Skeletal muscle cell (primary cell): ENCODE measurements around the gene HIVEP3.

Experiments used
- DNase-seq: peaks from one replicate; pipeline ENCODE4 v3.0.0-alpha.2; 2010; ENCODE audit warnings: low read depth
- H3K4me3 ChIP-seq: 2 replicates; pipeline ENCODE4 v1.5.1; 2011; ENCODE audit warnings: low read depth, mild to moderate bottlenecking, control low read depth, low read length, moderate library complexity

The HIVEP3 gene

GRCh38 chr1:41898191-41898713 is 20.5 kb downstream of the HIVEP3 start:
- DNase-seq: no peak

DNA sequence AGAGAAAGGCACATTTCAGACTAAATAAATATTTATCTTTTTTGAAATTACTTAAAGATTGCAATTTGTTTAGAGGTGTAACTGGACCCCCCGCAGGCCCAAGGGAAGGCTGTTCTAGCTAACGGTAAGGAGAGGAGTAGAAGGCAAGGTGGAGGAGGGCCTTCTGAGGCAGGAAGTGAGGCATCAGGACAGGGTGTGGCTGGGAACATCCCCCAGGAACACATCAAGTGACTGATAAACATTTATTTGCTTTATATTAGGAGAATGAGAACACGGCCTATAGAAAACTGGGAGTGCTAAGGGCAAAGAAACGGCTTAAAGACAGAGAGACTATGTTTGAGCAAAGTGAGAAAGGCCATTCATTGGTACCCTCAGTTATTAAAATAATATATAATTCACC is 23.2 kb downstream of the HIVEP3 start:
- no peak overlapping the region for H3K4me3 ChIP-seq
- DNase-seq: no peak

More at GRCh38 chr1:41898191-41898713, 20.5 kb downstream of the HIVEP3 start:
- H3K4me3 ChIP-seq: no peak overlapping the region

GRCh38 chr1:41894808-41895483 is 23.8 kb downstream of the HIVEP3 start:
- no peak for DNase-seq
- no peak overlapping the region for H3K4me3 ChIP-seq

- no peak overlapping the region for H3K4me3 ChIP-seq
- DNase-seq: no peak
These were observed 24.5 kb downstream of the HIVEP3 start for GRCh38 chr1:41894101-41894807.

DNA sequence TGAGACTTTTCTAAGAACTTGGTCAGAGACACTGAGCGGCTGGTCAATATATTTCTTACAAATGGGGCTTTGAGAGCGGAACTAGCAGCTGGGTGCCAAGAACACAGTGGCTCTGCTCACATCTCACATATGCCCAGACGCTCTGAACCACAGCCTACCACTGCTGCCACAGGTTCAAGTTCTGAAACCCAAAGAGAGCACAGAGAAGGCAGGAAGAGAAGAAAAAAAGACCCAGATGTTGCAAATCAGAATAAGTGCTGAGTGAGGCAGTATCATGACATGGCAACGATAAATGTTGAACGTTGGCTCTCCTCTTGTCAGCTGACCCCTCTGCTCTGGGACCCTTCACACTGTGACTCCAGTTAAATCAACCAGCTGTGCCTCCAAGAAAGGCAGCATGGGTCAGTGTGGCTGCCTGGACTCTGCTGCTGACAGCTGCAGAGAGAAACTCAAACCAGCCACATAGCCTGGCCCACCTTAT is 26.4 kb downstream of the HIVEP3 start:
- no peak for DNase-seq
- H3K4me3 ChIP-seq: no peak overlapping the region

DNA sequence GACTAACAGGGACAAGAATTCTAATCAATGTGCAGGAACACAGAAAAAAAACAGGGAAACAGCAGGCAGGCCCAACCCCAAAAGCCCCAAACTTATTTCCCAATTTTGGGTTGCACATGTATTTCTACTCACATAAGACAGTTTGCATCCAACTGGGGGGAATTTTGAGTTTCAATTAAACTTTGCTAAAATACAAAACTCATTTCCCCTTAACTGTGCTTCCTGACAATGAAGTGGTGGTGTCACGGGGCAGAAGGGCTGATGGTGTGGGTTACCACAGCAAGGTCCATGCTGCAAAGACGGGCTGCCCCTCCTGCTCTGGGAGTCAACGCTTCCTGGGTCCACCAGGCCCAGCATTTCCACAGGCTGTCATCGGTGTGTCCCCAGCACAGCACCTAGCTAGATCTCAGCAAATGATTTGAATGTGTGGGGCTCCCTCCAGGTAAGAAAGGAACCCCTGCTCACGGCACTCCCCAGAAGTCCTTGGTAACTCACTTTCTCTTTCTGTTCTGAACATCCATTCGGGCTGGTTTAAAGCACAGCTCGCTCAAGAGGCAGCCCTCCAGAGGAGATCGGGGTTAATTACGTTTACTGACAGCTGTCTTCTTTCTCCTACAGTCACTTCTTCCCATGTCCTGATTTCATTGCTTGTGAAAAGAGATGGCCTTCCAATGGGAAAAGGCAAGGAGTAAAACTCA is 27.4 kb downstream of the HIVEP3 start:
- DNase-seq: no peak
- no peak overlapping the region for H3K4me3 ChIP-seq

- H3K4me3 ChIP-seq: no peak overlapping the region
- DNase-seq: no peak
These were observed 27.9 kb downstream of the HIVEP3 start for GRCh38 chr1:41890825-41891198.

- DNase-seq: no peak
- no peak overlapping the region for H3K4me3 ChIP-seq
These were observed 29.0 kb downstream of the HIVEP3 start for GRCh38 chr1:41889506-41890414.

DNA sequence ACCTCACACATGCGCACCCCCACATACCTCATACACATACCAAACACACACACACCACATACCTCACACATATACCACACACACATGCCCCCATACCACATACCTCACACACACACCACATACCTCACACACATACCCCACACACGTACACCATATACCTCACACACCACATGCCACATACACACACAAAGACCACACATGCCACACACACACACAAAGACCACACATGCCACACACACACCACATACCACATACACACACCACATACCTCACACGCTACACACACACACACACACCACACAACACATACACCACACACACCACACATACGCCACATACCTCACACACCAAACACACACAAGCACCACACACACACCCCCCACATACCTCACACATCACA is 30.0 kb downstream of the HIVEP3 start:
- no peak for DNase-seq
- no peak overlapping the region for H3K4me3 ChIP-seq

DNA sequence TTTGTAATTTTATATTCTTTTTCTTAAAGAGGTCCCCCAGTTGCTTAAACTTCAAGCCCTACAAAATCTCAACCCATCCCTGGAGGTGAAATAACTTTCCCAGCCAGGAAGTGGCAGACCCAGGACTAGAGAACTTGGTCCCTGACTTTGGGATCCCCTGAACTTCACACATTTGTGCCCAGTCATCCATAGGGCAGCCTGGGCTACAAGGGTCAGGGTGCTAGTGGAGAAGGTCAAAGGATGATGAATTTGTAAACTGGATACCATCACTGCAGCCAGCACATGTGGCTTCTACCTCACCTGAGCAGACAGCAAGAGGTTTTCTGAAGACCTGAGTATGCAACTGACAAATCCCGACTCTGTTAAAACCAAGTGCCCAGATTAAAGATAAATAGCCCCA is 31.4 kb downstream of the HIVEP3 start:
- no peak for DNase-seq
- H3K4me3 ChIP-seq: no peak overlapping the region

DNA sequence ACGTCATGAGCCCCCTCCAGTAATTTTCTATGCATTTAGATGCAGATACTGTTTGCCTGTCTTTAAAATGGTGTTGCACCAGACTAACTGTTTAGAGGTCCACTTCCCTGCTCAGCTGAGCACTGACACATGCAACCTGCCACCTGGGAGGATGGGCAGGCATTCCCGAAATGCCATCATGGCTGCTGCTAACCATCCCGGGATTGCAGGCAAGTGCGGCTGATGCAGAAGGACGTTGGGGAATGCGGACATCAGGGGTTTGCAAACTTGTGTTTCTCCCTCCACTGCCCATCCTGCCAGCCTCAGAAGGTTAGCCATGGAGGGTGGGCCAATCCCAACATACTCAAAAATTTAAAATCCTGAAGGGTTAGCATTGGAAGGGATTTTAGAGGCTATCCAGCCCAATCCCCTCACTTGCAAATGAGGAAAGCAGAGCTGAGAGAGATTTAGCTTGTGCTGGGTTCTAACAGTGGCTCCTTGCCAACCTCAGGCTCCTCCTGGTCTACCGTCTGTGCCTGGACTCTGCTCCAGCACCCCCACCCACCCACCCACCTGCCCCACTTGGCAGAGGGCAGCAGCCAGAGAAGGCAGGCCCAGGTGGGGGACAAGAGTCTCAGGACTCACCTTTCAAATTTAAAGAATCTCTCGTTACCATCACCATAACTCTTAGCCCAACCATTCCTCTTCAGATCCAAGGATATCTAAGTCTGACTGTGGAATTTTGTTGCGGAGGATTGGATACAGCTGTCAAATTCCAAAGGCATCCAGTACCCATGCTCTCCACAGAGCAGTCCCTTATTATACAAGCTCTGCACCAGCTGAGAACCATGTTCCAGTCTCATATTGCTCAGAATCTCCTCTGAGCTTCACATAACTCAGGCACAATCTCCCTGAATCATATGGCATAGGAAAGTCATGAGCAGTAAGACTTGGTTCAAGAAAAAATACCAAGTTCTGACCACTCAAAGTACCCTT is 34.2 kb downstream of the HIVEP3 start:
- no peak overlapping the region for H3K4me3 ChIP-seq
- DNase-seq: no peak

DNA sequence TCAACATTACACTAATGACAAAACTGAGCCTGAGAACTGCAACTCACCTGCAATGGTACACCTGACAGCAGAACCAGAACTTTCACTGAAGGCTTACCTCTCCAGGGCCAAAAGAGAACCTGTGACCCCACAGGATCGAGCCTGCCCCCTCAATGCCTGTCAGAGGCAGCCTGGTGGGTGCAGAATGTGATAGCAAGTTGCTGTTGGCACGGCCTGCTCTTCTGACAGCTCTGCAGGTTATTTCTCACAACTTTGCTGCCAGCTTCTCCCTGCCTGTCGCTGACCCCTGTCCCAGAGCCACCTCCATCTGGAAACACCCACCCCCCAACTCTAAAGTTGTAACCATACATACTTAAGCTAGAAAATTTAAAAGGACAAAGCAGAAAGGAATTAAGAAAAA is 35.2 kb downstream of the HIVEP3 start:
- DNase-seq: no peak
- H3K4me3 ChIP-seq: no peak overlapping the region

GRCh38 chr1:41882486-41882885 is 36.2 kb downstream of the HIVEP3 start:
- no peak overlapping the region for H3K4me3 ChIP-seq
- no peak for DNase-seq

- no peak overlapping the region for H3K4me3 ChIP-seq
- DNase-seq: no peak
These were observed 36.6 kb downstream of the HIVEP3 start for GRCh38 chr1:41882068-41882477.

DNA sequence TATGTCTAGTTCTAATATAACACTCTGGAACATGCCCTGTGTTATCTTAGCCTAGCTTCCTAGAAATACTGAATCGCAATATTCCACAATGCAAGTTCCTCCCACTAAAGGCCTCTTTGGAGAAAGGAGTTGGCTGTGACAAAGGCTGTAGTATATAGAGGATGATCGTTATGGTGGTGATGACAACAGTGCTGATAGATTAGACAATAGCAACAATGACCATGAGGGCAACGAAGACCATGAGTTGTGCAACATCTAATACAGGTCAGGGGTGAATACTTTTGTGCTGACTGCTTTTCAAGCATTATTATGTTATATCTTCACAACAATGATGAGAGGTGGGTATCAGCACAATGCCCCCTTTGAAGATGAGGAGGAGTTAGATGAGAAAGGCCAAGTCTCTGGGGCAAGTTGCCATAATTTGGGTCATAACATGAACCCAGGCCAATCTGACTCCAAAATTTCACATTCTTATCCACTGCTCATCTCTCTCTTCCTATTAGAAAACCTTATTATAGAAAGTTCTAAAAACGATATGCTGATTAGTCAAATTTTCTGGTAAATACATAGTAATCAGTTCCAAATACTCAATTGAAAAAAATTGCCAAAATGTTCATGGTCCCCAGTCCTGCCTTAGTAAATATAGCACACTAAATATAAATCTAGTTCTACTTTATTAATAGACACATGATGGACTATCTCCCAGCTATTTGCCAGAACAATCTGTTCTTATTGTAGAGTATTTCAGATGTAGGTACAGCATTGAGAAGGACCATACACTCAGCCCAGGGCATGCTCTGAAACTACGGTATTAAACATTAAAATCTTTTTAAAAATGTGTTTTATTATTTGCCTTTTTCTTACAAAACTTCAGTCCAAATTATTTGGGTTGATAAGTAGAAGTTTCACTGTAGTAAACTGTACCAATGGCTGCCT is 37.5 kb downstream of the HIVEP3 start:
- no peak for DNase-seq
- H3K4me3 ChIP-seq: no peak overlapping the region

DNA sequence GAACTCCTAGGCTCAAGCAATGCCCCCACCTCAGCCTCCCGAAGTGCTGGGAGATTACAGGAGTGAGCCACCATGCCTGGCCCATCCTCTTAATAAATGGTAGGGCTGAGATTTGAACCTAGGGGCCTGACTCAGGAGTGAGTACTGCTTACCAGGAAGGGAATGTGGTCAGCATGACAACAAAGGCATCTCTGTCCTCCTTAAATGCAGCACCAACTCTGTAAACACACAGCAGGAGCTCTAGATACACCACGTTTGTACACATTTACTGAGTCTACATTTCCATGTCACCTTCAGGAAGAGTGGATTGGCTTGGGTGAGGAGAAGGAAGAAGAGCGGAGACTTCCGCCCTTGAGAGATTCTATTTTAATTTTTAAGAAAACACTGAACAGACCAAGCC is 38.5 kb downstream of the HIVEP3 start:
- DNase-seq: no peak
- no peak overlapping the region for H3K4me3 ChIP-seq

DNA sequence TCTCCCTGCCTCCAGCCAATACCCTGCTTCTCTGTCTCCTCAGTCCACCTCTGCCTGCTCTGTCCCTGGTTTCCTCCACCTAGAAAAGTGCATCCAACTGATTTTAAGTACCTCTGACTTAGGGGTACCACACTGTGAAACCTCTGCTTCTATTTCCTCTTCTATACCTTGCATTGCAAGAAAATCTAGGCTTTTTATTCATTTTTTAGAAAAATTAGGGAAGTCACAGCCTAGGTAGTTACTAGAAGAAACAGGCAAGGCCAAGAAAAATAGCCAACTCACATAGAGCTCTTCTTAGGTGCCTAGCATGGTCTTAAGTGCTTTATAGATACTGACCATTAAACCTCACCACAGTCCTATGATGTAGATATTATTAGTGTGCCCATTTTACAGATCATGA is 39.1 kb downstream of the HIVEP3 start:
- DNase-seq: no peak
- H3K4me3 ChIP-seq: no peak overlapping the region
